ENCODE data around the gene PDP2.

PDP2 gene

DNA sequence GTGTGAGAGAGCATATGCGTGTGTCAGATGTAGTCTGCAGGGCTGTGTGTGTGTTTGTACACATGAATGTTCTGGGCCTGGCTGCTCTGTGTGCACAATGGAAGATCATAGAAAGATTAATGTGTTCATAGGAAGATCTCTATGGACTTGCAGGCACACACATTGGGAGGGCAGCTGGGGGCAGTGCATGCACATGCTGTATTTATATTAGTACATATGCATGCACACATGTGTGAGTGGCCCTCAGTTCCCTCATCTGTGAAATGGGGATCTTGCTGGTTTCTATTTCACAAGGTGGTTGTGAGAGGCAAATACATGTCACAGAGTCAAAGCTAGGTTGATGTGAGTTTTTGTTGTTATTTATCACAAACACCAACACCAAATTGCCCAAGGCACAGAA lies 34.0 kb upstream of the PDP2 start:
- no peaks in the 10 kb centered on the region for H3K9me3 ChIP-seq (ENCODE audit: insufficient read depth, low read length)
- H3K4me2 ChIP-seq (ENCODE audit: low read length), result no peak overlapping the region
- H4K20me1 ChIP-seq (ENCODE audit: insufficient read depth, low read length), result no peaks in the 10 kb centered on the region
- H2AFZ ChIP-seq (ENCODE audit: low read depth, low read length), result no peak overlapping the region
- no peak for TF ChIP-seq EZH2phosphoT487 (IDR thresholded peaks at IDR 0.05; ENCODE audit: low read depth)
- TF ChIP-seq, protein P1, sequence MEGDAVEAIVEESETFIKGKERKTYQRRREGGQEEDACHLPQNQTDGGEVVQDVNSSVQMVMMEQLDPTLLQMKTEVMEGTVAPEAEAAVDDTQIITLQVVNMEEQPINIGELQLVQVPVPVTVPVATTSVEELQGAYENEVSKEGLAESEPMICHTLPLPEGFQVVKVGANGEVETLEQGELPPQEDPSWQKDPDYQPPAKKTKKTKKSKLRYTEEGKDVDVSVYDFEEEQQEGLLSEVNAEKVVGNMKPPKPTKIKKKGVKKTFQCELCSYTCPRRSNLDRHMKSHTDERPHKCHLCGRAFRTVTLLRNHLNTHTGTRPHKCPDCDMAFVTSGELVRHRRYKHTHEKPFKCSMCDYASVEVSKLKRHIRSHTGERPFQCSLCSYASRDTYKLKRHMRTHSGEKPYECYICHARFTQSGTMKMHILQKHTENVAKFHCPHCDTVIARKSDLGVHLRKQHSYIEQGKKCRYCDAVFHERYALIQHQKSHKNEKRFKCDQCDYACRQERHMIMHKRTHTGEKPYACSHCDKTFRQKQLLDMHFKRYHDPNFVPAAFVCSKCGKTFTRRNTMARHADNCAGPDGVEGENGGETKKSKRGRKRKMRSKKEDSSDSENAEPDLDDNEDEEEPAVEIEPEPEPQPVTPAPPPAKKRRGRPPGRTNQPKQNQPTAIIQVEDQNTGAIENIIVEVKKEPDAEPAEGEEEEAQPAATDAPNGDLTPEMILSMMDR (IDR thresholded peaks at IDR 0.05; ENCODE audit: low read depth, low read length), result no peak
- peaks cover 20% of the 10 kb centered on the region for H3K4me1 ChIP-seq (ENCODE audit: low read length)
- H3K27ac ChIP-seq (ENCODE audit: low read length), result no peak overlapping the region
- H3K27me3 ChIP-seq (ENCODE audit: low read depth, low read length), result 0 out of 2 replicates have a peak, but pooled peaks cover 5% of the 10 kb centered on the region
- no peak overlapping the region for H3K9ac ChIP-seq (ENCODE audit: low read length)
- no peaks in the 10 kb centered on the region for H3K36me3 ChIP-seq (replicated peaks; ENCODE audit: low read depth, low read length)
- H3K4me3 ChIP-seq (ENCODE audit: low read length), result no peak overlapping the region
- H3K79me2 ChIP-seq (ENCODE audit: low read length), result no peaks in the 10 kb centered on the region

DNA sequence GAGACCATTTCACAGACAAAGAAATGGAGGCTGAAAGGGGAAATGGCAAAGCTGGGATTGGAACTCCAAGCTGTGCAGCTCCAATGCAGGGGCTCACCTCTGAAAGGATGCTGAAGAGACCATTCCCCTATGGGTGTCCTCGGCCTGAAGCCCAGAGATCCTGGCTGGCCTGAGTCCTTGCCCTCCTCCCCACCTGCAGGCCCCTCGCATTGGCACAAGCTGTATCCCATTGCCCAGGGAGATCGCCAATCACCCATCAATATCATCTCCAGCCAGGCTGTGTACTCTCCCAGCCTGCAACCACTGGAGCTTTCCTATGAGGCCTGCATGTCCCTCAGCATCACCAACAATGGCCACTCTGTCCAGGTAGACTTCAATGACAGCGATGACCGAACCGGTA lies 33.5 kb upstream of the PDP2 start:
- Histone ChIP-seq H3K27ac (ENCODE audit: low read length) (no peak overlapping the region), H3K4me3 (ENCODE audit: low read length) (no peak overlapping the region), H3K4me2 (ENCODE audit: low read length) (no peak overlapping the region), H3K9me3 (ENCODE audit: insufficient read depth, low read length) (no peaks in the 10 kb centered on the region), H3K36me3 (replicated peaks; ENCODE audit: low read depth, low read length) (no peaks in the 10 kb centered on the region), H3K4me1 (ENCODE audit: low read length) (peaks cover 20% of the 10 kb centered on the region), H2AFZ (ENCODE audit: low read depth, low read length) (no peak overlapping the region), H3K27me3 (ENCODE audit: low read depth, low read length) (0 out of 2 replicates have a peak, but pooled peaks cover 5% of the 10 kb centered on the region), H4K20me1 (ENCODE audit: insufficient read depth, low read length) (no peaks in the 10 kb centered on the region), H3K79me2 (ENCODE audit: low read length) (no peaks in the 10 kb centered on the region), H3K9ac (ENCODE audit: low read length) (no peak overlapping the region)
- no peak for TF ChIP-seq EZH2phosphoT487 (IDR thresholded peaks at IDR 0.05; ENCODE audit: low read depth)
- TF ChIP-seq, protein P1 (IDR thresholded peaks at IDR 0.05; ENCODE audit: low read depth, low read length), result no peak

DNA sequence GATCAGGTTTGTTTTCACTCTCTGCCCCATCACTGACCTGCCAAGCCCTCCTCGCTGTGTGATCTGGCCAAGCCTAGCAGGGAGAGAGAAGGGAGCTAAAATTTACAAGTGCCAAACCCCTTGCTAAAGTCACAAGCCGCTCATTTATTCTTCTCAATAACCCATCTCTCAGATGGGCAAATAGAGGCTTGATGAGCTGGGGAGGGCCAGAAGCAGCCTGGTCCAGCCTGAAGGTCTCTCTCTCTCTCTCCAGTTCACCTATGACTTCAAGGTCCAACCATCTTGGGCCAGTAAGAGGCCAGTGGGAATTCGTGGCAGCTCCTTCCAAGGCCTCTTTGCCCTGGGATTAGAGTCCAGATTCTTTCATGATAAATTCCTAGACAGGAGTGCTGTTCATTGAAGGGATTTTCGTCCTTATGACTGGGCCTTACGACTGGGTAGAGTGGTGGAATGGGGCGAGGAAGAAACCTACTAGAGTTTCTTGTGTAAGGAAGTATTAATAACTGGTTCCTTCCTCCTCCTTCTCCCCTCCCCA lies 32.7 kb upstream of the PDP2 start:
- Histone ChIP-seq H3K4me3 (ENCODE audit: low read length) (no peak overlapping the region), H2AFZ (ENCODE audit: low read depth, low read length) (no peak overlapping the region), H3K4me2 (ENCODE audit: low read length) (no peak overlapping the region), H3K36me3 (replicated peaks; ENCODE audit: low read depth, low read length) (no peaks in the 10 kb centered on the region), H3K79me2 (ENCODE audit: low read length) (no peaks in the 10 kb centered on the region), H4K20me1 (ENCODE audit: insufficient read depth, low read length) (no peaks in the 10 kb centered on the region), H3K27me3 (ENCODE audit: low read depth, low read length) (0 out of 2 replicates have a peak, but pooled peaks cover 5% of the 10 kb centered on the region), H3K4me1 (ENCODE audit: low read length) (peaks cover 20% of the 10 kb centered on the region), H3K9me3 (ENCODE audit: insufficient read depth, low read length) (no peaks in the 10 kb centered on the region), H3K27ac (ENCODE audit: low read length) (no peak overlapping the region), H3K9ac (ENCODE audit: low read length) (no peak overlapping the region)
- TF ChIP-seq, protein P1 (IDR thresholded peaks at IDR 0.05; ENCODE audit: low read depth, low read length), result no peak
- TF ChIP-seq EZH2phosphoT487 (IDR thresholded peaks at IDR 0.05; ENCODE audit: low read depth), result no peak

DNA sequence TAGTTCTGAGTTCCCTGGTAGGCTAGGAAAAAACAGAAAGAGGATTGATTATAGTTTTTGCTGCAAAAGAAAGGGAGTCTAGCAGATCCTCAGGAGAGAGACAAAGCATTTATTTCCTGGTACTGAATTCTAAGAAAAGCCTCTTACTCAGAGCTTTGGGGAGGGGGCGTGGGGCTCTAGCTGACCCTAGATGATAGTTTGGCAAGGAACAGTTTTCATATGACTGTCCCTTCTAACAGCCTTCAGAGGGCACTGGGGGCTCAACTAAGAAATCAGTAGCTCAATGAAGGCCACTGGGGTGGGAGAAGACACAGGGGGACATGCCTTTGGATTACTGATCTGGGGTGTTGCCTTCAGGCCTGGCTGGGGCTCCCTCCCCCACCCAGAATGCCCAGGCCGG lies 32.1 kb upstream of the PDP2 start:
- no peaks in the 10 kb centered on the region for H3K9me3 ChIP-seq (ENCODE audit: insufficient read depth, low read length)
- TF ChIP-seq, protein P1 (IDR thresholded peaks at IDR 0.05; ENCODE audit: low read depth, low read length), result no peak
- no peak for TF ChIP-seq EZH2phosphoT487 (IDR thresholded peaks at IDR 0.05; ENCODE audit: low read depth)

More for the DNA sequence above, 32.1 kb upstream of the PDP2 start:
- no peak overlapping the region for H3K9ac ChIP-seq (ENCODE audit: low read length)
- H3K4me3 ChIP-seq (ENCODE audit: low read length), result no peak overlapping the region
- no peaks in the 10 kb centered on the region for H3K79me2 ChIP-seq (ENCODE audit: low read length)
- no peak overlapping the region for H3K27ac ChIP-seq (ENCODE audit: low read length)
- H3K4me2 ChIP-seq (ENCODE audit: low read length), result no peak overlapping the region
- no peaks in the 10 kb centered on the region for H4K20me1 ChIP-seq (ENCODE audit: insufficient read depth, low read length)
- peaks cover 20% of the 10 kb centered on the region for H3K4me1 ChIP-seq (ENCODE audit: low read length)
- H2AFZ ChIP-seq (ENCODE audit: low read depth, low read length), result no peak overlapping the region
- H3K36me3 ChIP-seq (replicated peaks; ENCODE audit: low read depth, low read length), result no peaks in the 10 kb centered on the region
- 0 out of 2 replicates have a peak, but pooled peaks cover 8% of the 10 kb centered on the region for H3K27me3 ChIP-seq (ENCODE audit: low read depth, low read length)
